GM23338 (cell line): ENCODE measurements around the gene MYH14. TPM values are rescaled to one million over a fixed set of nuclear protein-coding genes. Genes with fewer than 3 reads are reported as not detected.

ENCODE experiments used
- ATAC-seq: fragments of 200-7000 bp; cut with Tn5 transposase; 3 replicates; pipeline ENCODE4 v1.9.1; 2020
- DNase-seq: peaks from one replicate; pipeline ENCODE4 v3.0.0-alpha.2; 2015; ENCODE audit warnings: low spot score
- H2AFZ ChIP-seq: fragments of 200-600 bp; sonication (generic); 2 replicates; pipeline ENCODE4 v1.8.0; 2016; ENCODE audit warnings: antibody characterized with exemption, mild to moderate bottlenecking, moderate library complexity
- H3F3A ChIP-seq: fragments of 200-600 bp; sonication (generic); replicated peaks from 2 replicates; pipeline ENCODE4 v1.8.0; 2017; ENCODE audit warnings: antibody characterized with exemption, mixed run types, low read depth
- H3K27ac ChIP-seq: fragments of 200-600 bp; sonication (generic); 2 replicates; pipeline ENCODE4 v1.6.1; 2016; ENCODE audit warnings: low read depth
- H3K27me3 ChIP-seq: fragments of 200-600 bp; sonication (generic); 2 replicates; pipeline ENCODE4 v1.8.0; 2016; ENCODE audit warnings: mild to moderate bottlenecking, mixed run types, moderate library complexity; ENCODE audit not compliant: insufficient read depth
- H3K36me3 ChIP-seq: fragments of 200-600 bp; sonication (generic); 2 replicates; pipeline ENCODE4 v1.8.0; 2016; ENCODE audit warnings: mild to moderate bottlenecking; ENCODE audit not compliant: insufficient read depth
- H3K4me1 ChIP-seq: fragments of 200-600 bp; sonication (generic); 2 replicates; pipeline ENCODE4 v1.8.0; 2016; ENCODE audit warnings: mild to moderate bottlenecking, moderate library complexity; ENCODE audit not compliant: insufficient read depth
- H3K4me2 ChIP-seq: fragments of 200-600 bp; sonication (generic); 2 replicates; pipeline ENCODE4 v1.7.1; 2017; ENCODE audit warnings: mixed run types
- H3K4me3 ChIP-seq: fragments of 200-600 bp; sonication (generic); 2 replicates; pipeline ENCODE4 v1.6.1; 2016; ENCODE audit warnings: mixed run types
- H3K79me2 ChIP-seq: fragments of 200-600 bp; sonication (generic); replicated peaks from 2 replicates; pipeline ENCODE4 v1.8.0; 2017; ENCODE audit warnings: mild to moderate bottlenecking; ENCODE audit not compliant: insufficient read depth
- H3K9me2 ChIP-seq: fragments of 200-600 bp; sonication (generic); 2 replicates; pipeline ENCODE4 v1.8.0; 2017; ENCODE audit not compliant: insufficient read depth
- H4K20me1 ChIP-seq: fragments of 200-600 bp; sonication (generic); replicated peaks from 2 replicates; pipeline ENCODE4 v1.8.0; 2017; ENCODE audit warnings: mild to moderate bottlenecking; ENCODE audit not compliant: insufficient read depth
- H3K27ac Mint-ChIP-seq: 2 replicates; pipeline ENCODE4 v1.8.0; 2020; ENCODE audit warnings: inconsistent platforms, mild to moderate bottlenecking, moderate library complexity, mixed read lengths
- H3K27me3 Mint-ChIP-seq: 3 replicates; pipeline ENCODE4 v1.8.0; 2022; ENCODE audit warnings: low read depth, mild to moderate bottlenecking, moderate library complexity, mixed read lengths, inconsistent platforms; ENCODE audit not compliant: insufficient read depth, poor library complexity
- H3K36me3 Mint-ChIP-seq: 3 replicates; pipeline ENCODE4 v1.8.0; 2021; ENCODE audit warnings: low read depth, mild to moderate bottlenecking, inconsistent platforms, moderate library complexity, mixed read lengths
- H3K4me1 Mint-ChIP-seq: 3 replicates; pipeline ENCODE4 v1.8.0; 2020; ENCODE audit warnings: mild to moderate bottlenecking, inconsistent platforms, mixed read lengths
- H3K4me3 Mint-ChIP-seq: 3 replicates; pipeline ENCODE4 v1.8.0; 2021; ENCODE audit warnings: moderate library complexity, mild to moderate bottlenecking, inconsistent platforms, mixed read lengths
- H3K9me3 Mint-ChIP-seq: 3 replicates; pipeline ENCODE4 v1.8.0; 2020; ENCODE audit warnings: moderate library complexity, mild to moderate bottlenecking, inconsistent platforms, mixed read lengths
- CREB1 ChIP-seq: fragments of 250-450 bp; sonication (Bioruptor Pico); IDR thresholded peaks from 2 replicates; pipeline ENCODE4 v1.5.0; 2020; ENCODE audit warnings: low read depth, mild to moderate bottlenecking, moderate library complexity
- CTCF ChIP-seq, 2 experiments: fragments of 200-600 bp in 1 of 2; sonication (generic) in 1 of 2; conservative IDR thresholded peaks; 2 replicates each; pipeline versions ENCODE4 v1.5.1 to v1.6.1; 2016 to 2017; ENCODE audit warnings: antibody characterized with exemption in 2 of 2, low read depth in 2 of 2, mild to moderate bottlenecking in 2 of 2, moderate library complexity in 1 of 2
- ETS1 ChIP-seq: IDR thresholded peaks from 2 replicates; pipeline ENCODE4 v1.6.1; 2016; ENCODE audit warnings: antibody characterized with exemption
- EZH2 ChIP-seq: fragments of 200-600 bp; sonication (generic); IDR thresholded peaks from one replicate; pipeline ENCODE4 v1.8.0; 2017; ENCODE audit warnings: antibody characterized with exemption, mild to moderate bottlenecking, low read depth; ENCODE audit not compliant: unreplicated experiment
- EZH2phosphoT487 ChIP-seq: fragments of 200-600 bp; sonication (generic); IDR thresholded peaks from one replicate; pipeline ENCODE4 v1.8.1; 2018; ENCODE audit warnings: antibody characterized with exemption; ENCODE audit not compliant: unreplicated experiment
- JUNB ChIP-seq: IDR thresholded peaks from one replicate; pipeline ENCODE4 v1.6.1; 2016; ENCODE audit warnings: antibody characterized with exemption; ENCODE audit not compliant: unreplicated experiment
- NANOG ChIP-seq: IDR thresholded peaks from 2 replicates; pipeline ENCODE4 v1.6.1; 2016; ENCODE audit warnings: antibody characterized with exemption, borderline replicate concordance
- POLR2AphosphoS5 ChIP-seq: IDR thresholded peaks from 2 replicates; pipeline ENCODE4 v1.6.1; 2016; ENCODE audit warnings: antibody characterized with exemption, low read depth
- REST ChIP-seq: IDR thresholded peaks from one replicate; pipeline ENCODE4 v1.6.1; 2018; ENCODE audit warnings: antibody characterized with exemption; ENCODE audit not compliant: unreplicated experiment
- STAT1 ChIP-seq: IDR thresholded peaks from one replicate; pipeline ENCODE4 v1.6.1; 2016; ENCODE audit warnings: antibody characterized with exemption; ENCODE audit not compliant: unreplicated experiment
- ZNF114 ChIP-seq: fragments of 250-450 bp; sonication (Bioruptor Pico); IDR thresholded peaks from 2 replicates; pipeline ENCODE4 v1.5.0; 2020; ENCODE audit warnings: mild to moderate bottlenecking, moderate library complexity
- ZNF331 ChIP-seq: fragments of 250-450 bp; sonication (Bioruptor Pico); IDR thresholded peaks from 2 replicates; pipeline ENCODE4 v1.5.0; 2020; ENCODE audit warnings: low read depth, mild to moderate bottlenecking, moderate library complexity
- ZNF462 ChIP-seq: fragments of 250-450 bp; sonication (Bioruptor Pico); IDR thresholded peaks from 2 replicates; pipeline ENCODE4 v1.5.0; 2020; ENCODE audit warnings: mild to moderate bottlenecking, moderate library complexity
- polyA plus RNA-seq: library from polyadenylated mRNA; unstranded; fragments of >200 nt; fragmentation: Nextera tagmentation; extraction: Ambion mirVana; gene quantifications from 2 replicates; pipeline ENCODE4 v1.2.1, GENCODE V29; 2016
- total RNA-seq: library from RNA; depleted of rRNA; stranded (reverse); fragments of >200 nt; shearing (Covaris generic); gene quantifications from 2 replicates; pipeline ENCODE4 v1.2.3, GENCODE V29; 2014

The MYH14 gene
- total and polyA plus RNA-seq, 2 experiments from 2014 or later = 25.5 to 27.5 TPM

GRCh38 chr19:50340331-50340730 is 136.9 kb downstream of the MYH14 start (continued):
- TF ChIP-seq EZH2 (no peak), NANOG (no peak), CREB1 (no peak)

GRCh38 chr19:50341091-50341564 is 137.7 kb downstream of the MYH14 start:
- DNase-seq (no peak), ATAC-seq (no peak)
- Histone ChIP-seq H3K27ac (no peak overlapping the region), H4K20me1 (no peaks in the 10 kb centered on the region; the same call in 1 of the 2 replicates), H3K4me1 (no peaks in the 10 kb centered on the region), H3K4me2 (no peak overlapping the region), H3K9me2 (no peaks in the 10 kb centered on the region), H3K79me2 (no peaks in the 10 kb centered on the region), H3K4me3 (no peak overlapping the region), H2AFZ (no peak overlapping the region), H3K36me3 (no peaks in the 10 kb centered on the region; the same call in 1 of the 2 replicates), H3K27me3 (no peaks in the 10 kb centered on the region), H3F3A (no peaks in the 10 kb centered on the region)
- Mint-ChIP-seq H3K4me1 (no peaks in the 10 kb centered on the region), H3K27me3 (peaks cover 8% of the 10 kb centered on the region), H3K27ac (no peak overlapping the region), H3K4me3 (no peak overlapping the region), H3K9me3 (peaks cover 96% of the 10 kb centered on the region), H3K36me3 (peaks cover 23% of the 10 kb centered on the region)
- no peak for TF ChIP-seq CREB1
- no peak for TF ChIP-seq EZH2phosphoT487
- no peak for TF ChIP-seq ETS1
- no peak for TF ChIP-seq JUNB
- no peak for TF ChIP-seq EZH2
- TF ChIP-seq POLR2AphosphoS5 = no peak
- no peak for TF ChIP-seq ZNF331 (CRISPR knock-in tag)
- no peak for TF ChIP-seq CTCF (conservative IDR thresholded peaks at IDR 0.05; ENCODE audit: low read depth in 2 of 2)
- TF ChIP-seq ZNF462 = no peak
- TF ChIP-seq ZNF114 = no peak
- TF ChIP-seq STAT1 = no peak
- no peak for TF ChIP-seq NANOG
- no peak for TF ChIP-seq REST
